Activated B cell treated with CpG ODN at 0.5 μM for 24 hours (primary cell): ENCODE results near the gene SYCP2. TPM values are rescaled to one million over a fixed set of nuclear protein-coding genes. Genes with fewer than 3 reads are reported as not detected.

Source experiments
- ATAC-seq: fragments of 200-7000 bp; cut with Tn5 transposase; one replicate; pipeline ENCODE4 v1.10.0; 2021; ENCODE audit warnings: low read depth, mild to moderate bottlenecking, moderate library complexity
- CTCF ChIA-PET: fragments of 350-600 bp; sonication (Branson Sonifier 250); formaldehyde crosslinking; loops from one replicate; lab custom pipeline; 2021; ENCODE audit warnings: antibody characterized with exemption; lab: Charles Lee
- POLR2A ChIA-PET: fragments of 350-600 bp; sonication (Branson Sonifier 250); formaldehyde crosslinking; loops from one replicate; lab custom pipeline; 2021; ENCODE audit warnings: antibody characterized with exemption; lab: Charles Lee
- DNase-seq: peaks from one replicate; pipeline ENCODE4 v3.0.0; 2022
- H3K27ac Mint-ChIP-seq: one replicate; pipeline ENCODE4 v1.8.0; 2020; ENCODE audit warnings: mixed read lengths
- H3K27me3 Mint-ChIP-seq: one replicate; pipeline ENCODE4 v1.8.0; 2021; ENCODE audit warnings: mixed read lengths
- H3K36me3 Mint-ChIP-seq: one replicate; pipeline ENCODE4 v1.8.0; 2021; ENCODE audit warnings: low read depth, mixed read lengths
- H3K4me1 Mint-ChIP-seq: one replicate; pipeline ENCODE4 v1.8.0; 2021; ENCODE audit warnings: mixed read lengths
- H3K4me3 Mint-ChIP-seq: one replicate; pipeline ENCODE4 v1.8.0; 2020; ENCODE audit warnings: mild to moderate bottlenecking, mixed read lengths
- H3K9me3 Mint-ChIP-seq: one replicate; pipeline ENCODE4 v1.8.0; 2020; ENCODE audit warnings: mixed read lengths
- intact Hi-C: fragments of 100-400 bp; cut with micrococcal nuclease; formaldehyde crosslinking; loops from one replicate; pipeline ENCODE4 v1.15.1; 2024
- total RNA-seq: library from RNA; stranded (reverse); gene quantifications from 2 replicates; pipeline ENCODE4 v1.2.3, GENCODE V29; 2022
- TF ChIP-seq, protein P1 (sequence below): fragments of 200-600 bp; IDR thresholded peaks from one replicate; pipeline ENCODE4 v1.8.0; 2022; ENCODE audit warnings: antibody characterized with exemption, mild to moderate bottlenecking

The SYCP2 gene
- total RNA-seq, 1 donor from 2014 or later = 1.3 TPM

- DNase-seq = no peak
- no peaks in the 10 kb centered on the region for H3K27me3 Mint-ChIP-seq
- no peaks in the 10 kb centered on the region for H3K36me3 Mint-ChIP-seq
- POLR2A ChIA-PET = no interaction called here
- H3K4me3 Mint-ChIP-seq = no peak overlapping the region
- H3K4me1 Mint-ChIP-seq = no peaks in the 10 kb centered on the region
- TF ChIP-seq, protein P1, sequence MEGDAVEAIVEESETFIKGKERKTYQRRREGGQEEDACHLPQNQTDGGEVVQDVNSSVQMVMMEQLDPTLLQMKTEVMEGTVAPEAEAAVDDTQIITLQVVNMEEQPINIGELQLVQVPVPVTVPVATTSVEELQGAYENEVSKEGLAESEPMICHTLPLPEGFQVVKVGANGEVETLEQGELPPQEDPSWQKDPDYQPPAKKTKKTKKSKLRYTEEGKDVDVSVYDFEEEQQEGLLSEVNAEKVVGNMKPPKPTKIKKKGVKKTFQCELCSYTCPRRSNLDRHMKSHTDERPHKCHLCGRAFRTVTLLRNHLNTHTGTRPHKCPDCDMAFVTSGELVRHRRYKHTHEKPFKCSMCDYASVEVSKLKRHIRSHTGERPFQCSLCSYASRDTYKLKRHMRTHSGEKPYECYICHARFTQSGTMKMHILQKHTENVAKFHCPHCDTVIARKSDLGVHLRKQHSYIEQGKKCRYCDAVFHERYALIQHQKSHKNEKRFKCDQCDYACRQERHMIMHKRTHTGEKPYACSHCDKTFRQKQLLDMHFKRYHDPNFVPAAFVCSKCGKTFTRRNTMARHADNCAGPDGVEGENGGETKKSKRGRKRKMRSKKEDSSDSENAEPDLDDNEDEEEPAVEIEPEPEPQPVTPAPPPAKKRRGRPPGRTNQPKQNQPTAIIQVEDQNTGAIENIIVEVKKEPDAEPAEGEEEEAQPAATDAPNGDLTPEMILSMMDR = no peak
- no peaks in the 10 kb centered on the region for H3K9me3 Mint-ChIP-seq
- no peak overlapping the region for H3K27ac Mint-ChIP-seq
- intact Hi-C loops = no loop called here
- ATAC-seq = no peak
- CTCF ChIA-PET = no interaction called here
These were observed 112.2 kb downstream of the SYCP2 start for GRCh38 chr20:59821201-59821600.

DNA sequence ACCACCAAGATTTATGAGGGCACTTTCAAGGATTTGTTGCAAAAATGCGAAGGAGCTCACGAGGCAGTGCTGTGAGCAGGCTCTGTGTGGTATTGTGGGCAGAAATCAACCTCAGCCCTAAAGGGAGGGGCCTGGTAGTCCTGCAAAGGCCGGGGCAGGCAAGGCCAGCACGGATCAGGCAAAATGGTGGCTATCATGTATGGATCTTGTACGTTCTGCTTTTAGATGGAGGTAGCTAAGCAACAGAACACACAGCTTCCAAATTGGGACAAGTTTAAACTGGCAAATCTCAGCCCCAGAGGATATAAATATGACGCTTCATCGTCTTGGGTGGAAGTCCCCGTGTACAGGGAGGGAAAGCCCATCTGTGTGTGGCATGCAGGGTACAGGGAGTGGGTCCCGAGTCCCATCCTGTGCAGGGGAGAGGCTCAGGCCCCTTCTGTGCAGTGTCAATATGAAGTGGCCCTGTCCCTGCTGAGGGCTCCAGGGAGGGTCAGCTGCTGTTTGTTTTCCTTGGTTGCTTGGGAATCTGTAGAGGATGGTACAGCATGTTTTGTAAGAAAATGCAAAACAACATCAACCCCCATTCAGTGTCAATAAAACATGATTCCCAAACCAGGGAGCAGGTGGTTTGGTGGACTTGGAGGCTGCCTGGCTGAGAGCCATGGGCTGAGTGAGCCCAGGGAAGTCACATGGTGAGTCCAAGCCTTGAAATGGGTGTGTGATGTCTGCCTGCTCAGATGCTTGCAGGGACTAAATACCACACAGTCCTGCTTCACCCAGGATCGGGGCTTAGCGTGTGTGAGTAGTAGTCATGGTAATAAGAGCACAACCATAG is 113.0 kb downstream of the SYCP2 start:
- intact Hi-C loops = no loop called here

GRCh38 chr20:59819496-59820203 is 113.8 kb downstream of the SYCP2 start:
- CTCF ChIA-PET = no interaction called here
- no peaks in the 10 kb centered on the region for H3K9me3 Mint-ChIP-seq
- no peak overlapping the region for H3K27ac Mint-ChIP-seq
- intact Hi-C loops = no loop called here
- H3K36me3 Mint-ChIP-seq = no peaks in the 10 kb centered on the region
- H3K4me1 Mint-ChIP-seq = no peaks in the 10 kb centered on the region
- no peak overlapping the region for H3K4me3 Mint-ChIP-seq
- no peaks in the 10 kb centered on the region for H3K27me3 Mint-ChIP-seq
- POLR2A ChIA-PET = no interaction called here
- no peak for DNase-seq
- TF ChIP-seq, protein P1 = no peak
- no peak for ATAC-seq

More for the DNA sequence above, 113.0 kb downstream of the SYCP2 start:
- H3K27ac Mint-ChIP-seq = no peak overlapping the region
- no peaks in the 10 kb centered on the region for H3K36me3 Mint-ChIP-seq
- ChIA-PET POLR2A (no interaction called here), CTCF (no interaction called here)
- ATAC-seq (no peak), DNase-seq (no peak)
- H3K4me3 Mint-ChIP-seq = no peak overlapping the region
- TF ChIP-seq, protein P1 = no peak
- H3K4me1 Mint-ChIP-seq = no peaks in the 10 kb centered on the region
- no peaks in the 10 kb centered on the region for H3K9me3 Mint-ChIP-seq
- H3K27me3 Mint-ChIP-seq = no peaks in the 10 kb centered on the region

GRCh38 chr20:59818911-59819310 is 114.5 kb downstream of the SYCP2 start:
- intact Hi-C loops = no loop called here
- H3K27me3 Mint-ChIP-seq = no peaks in the 10 kb centered on the region
- ChIA-PET CTCF (no interaction called here), POLR2A (no interaction called here)
- TF ChIP-seq, protein P1 = no peak
- H3K9me3 Mint-ChIP-seq = no peaks in the 10 kb centered on the region
- DNase-seq (no peak), ATAC-seq (no peak)
- H3K36me3 Mint-ChIP-seq = no peaks in the 10 kb centered on the region
- no peaks in the 10 kb centered on the region for H3K4me1 Mint-ChIP-seq
- no peak overlapping the region for H3K4me3 Mint-ChIP-seq
- H3K27ac Mint-ChIP-seq = no peak overlapping the region

- intact Hi-C loops = no loop called here
- no peaks in the 10 kb centered on the region for H3K36me3 Mint-ChIP-seq
- no peak for ATAC-seq
- CTCF ChIA-PET = no interaction called here
- TF ChIP-seq, protein P1 = no peak
- no peak overlapping the region for H3K4me3 Mint-ChIP-seq
- H3K4me1 Mint-ChIP-seq = no peaks in the 10 kb centered on the region
- H3K27me3 Mint-ChIP-seq = no peaks in the 10 kb centered on the region
- POLR2A ChIA-PET = no interaction called here
- no peak for DNase-seq
- H3K9me3 Mint-ChIP-seq = no peaks in the 10 kb centered on the region
- H3K27ac Mint-ChIP-seq = no peak overlapping the region
These were observed 115.4 kb downstream of the SYCP2 start for GRCh38 chr20:59817846-59818615.
